HUES48 (cell line): Measurements from ENCODE around the gene CACFD1.

ENCODE experiments used
- H3K27ac ChIP-seq: one replicate; pipeline ENCODE4 v1.7.0; 2013; ENCODE audit warnings: low read depth, low read length, inconsistent platforms
- H3K27me3 ChIP-seq: 2 replicates; pipeline ENCODE4 v1.6.1; 2013; ENCODE audit warnings: mild to moderate bottlenecking, low read length; ENCODE audit not compliant: control insufficient read depth, insufficient read depth
- H3K36me3 ChIP-seq: 2 replicates; pipeline ENCODE4 v1.6.1; 2013; ENCODE audit warnings: low read length; ENCODE audit not compliant: control insufficient read depth, insufficient read depth
- H3K4me1 ChIP-seq: 2 replicates; pipeline ENCODE4 v1.6.1; 2013; ENCODE audit warnings: mild to moderate bottlenecking, low read length; ENCODE audit not compliant: control insufficient read depth, insufficient read depth
- H3K4me3 ChIP-seq: 2 replicates; pipeline ENCODE4 v1.5.1; 2013; ENCODE audit warnings: mild to moderate bottlenecking, low read depth, low read length
- H3K9ac ChIP-seq: 2 replicates; pipeline ENCODE4 v1.6.1; 2013; ENCODE audit warnings: mild to moderate bottlenecking, low read depth, low read length, moderate library complexity
- H3K9me3 ChIP-seq: 2 replicates; pipeline ENCODE4 v1.6.1; 2013; ENCODE audit warnings: low read length; ENCODE audit not compliant: control insufficient read depth, insufficient read depth

CACFD1 gene

DNA sequence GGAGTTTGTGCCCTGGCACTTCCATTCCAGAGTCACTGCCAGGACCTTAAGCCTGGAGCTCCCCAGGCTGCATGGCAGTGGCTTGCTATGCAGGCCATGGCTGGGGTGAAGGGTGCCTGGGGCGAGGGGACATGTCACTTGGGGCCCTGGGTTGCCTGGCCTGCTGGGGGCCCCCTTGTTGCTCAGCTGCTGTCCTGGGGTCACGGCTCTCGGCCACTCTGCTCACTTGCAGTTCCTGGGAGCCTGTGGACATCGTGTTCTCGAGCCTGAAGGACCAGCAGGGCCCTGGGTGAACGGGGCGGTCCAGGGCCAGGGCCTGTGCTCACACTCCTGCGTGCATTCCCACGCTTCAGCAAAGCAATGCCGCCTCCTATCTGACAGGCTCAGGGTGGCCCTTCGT is 33.6 kb downstream of the CACFD1 start:
- Histone ChIP-seq H3K27ac (no peak overlapping the region), H3K27me3 (no peaks in the 10 kb centered on the region)

GRCh38 chr9:133493845-133494540 is 34.2 kb downstream of the CACFD1 start:
- Histone ChIP-seq H3K27ac (no peak overlapping the region), H3K9me3 (no peaks in the 10 kb centered on the region), H3K4me3 (no peak overlapping the region), H3K27me3 (no peaks in the 10 kb centered on the region), H3K9ac (no peak overlapping the region), H3K4me1 (no peaks in the 10 kb centered on the region), H3K36me3 (no peaks in the 10 kb centered on the region)

More for the DNA sequence above, 33.6 kb downstream of the CACFD1 start:
- no peak overlapping the region for H3K4me3 ChIP-seq
- no peaks in the 10 kb centered on the region for H3K36me3 ChIP-seq
- H3K4me1 ChIP-seq: no peaks in the 10 kb centered on the region
- no peak overlapping the region for H3K9ac ChIP-seq
- H3K9me3 ChIP-seq: no peaks in the 10 kb centered on the region

DNA sequence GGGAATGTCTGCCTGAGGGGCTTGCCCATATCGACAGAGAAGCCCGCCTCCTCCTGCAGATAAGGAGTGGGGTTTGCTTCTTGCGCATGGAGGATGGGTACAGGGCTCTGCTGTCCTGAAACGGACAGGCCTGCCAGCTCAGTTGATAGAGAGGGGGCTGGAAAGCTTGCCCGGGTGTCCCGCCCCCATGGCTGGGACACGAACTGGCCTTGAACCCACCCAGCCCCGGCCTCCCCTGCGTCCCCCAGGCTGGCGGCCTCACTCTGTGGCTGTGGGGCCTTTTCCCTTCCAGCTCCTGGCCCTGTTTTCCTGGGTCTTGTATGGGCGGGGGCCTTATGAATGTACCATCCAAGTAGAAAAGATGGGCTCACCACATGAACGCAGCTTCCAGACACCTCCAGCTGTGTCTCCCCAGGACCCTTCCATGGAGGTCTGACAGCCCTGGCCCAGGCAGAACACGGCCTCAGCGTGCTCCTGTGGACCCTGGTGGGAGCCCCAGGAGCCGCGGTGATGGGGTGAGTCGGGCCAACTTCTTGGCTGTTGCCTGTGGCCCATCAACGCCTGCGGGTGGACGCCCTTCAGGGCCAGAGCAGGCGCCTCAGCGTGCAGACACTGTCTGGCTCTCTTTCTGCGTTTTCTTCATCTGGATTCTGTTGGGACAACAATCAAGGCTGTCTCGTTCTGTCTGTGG is 35.0 kb downstream of the CACFD1 start:
- H3K4me1 ChIP-seq: no peaks in the 10 kb centered on the region
- H3K27me3 ChIP-seq: no peaks in the 10 kb centered on the region
- H3K9ac ChIP-seq: no peak overlapping the region

DNA sequence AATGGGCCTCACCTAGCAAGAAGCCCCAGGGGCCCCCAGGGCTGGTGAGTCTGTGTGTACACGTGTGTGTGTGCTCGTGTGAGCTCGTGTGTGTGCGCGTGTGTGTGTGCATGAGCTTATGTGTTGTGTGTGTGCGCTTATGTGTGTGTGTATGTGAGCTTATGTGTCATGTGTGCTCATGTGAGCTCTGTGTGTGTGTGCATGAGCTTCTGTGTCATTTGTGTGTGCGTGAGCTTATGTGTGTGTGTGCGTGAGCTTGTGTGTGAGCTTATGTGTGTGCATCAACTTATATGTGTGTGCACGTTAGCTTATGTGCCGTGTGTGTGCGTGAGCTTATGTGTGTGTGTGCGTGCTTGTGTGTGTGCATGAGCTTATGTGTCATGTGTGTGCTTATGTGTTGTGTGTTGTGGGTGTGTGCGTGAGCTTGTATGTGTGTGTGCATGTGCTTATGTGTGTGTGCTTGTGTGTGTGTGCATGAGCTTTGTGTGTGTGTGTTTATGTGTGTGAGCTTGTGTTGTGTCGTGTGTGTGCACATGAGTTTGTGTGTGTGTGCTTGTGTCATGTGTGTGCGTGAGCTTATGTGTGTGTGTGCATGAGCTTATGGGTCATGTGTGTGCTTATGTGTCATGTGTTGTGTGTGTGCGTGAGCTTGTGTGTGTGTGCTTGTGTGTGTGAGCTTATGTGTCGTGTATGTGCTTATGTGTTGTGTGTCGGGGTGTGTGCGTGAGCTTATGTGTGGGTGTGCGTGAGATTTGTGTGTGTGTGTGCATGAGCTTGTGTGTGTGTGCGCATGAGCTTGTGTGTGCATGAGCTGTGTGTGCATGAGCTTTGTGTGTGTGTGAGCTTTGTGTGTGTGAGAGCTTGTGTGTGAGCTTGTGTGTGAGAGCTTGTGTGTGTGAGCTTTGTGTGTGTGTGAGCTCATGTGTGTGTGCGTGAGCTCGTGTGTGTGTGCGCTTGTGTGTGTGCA is 35.8 kb downstream of the CACFD1 start:
- H3K9ac ChIP-seq: no peak overlapping the region
- no peaks in the 10 kb centered on the region for H3K27me3 ChIP-seq
- H3K4me1 ChIP-seq: no peaks in the 10 kb centered on the region
- no peak overlapping the region for H3K4me3 ChIP-seq
- no peaks in the 10 kb centered on the region for H3K36me3 ChIP-seq
- H3K9me3 ChIP-seq: no peaks in the 10 kb centered on the region
- H3K27ac ChIP-seq: no peak overlapping the region

More for the DNA sequence above, 35.0 kb downstream of the CACFD1 start:
- Histone ChIP-seq H3K27ac (no peak overlapping the region), H3K36me3 (no peaks in the 10 kb centered on the region), H3K4me3 (no peak overlapping the region), H3K9me3 (no peaks in the 10 kb centered on the region)

DNA sequence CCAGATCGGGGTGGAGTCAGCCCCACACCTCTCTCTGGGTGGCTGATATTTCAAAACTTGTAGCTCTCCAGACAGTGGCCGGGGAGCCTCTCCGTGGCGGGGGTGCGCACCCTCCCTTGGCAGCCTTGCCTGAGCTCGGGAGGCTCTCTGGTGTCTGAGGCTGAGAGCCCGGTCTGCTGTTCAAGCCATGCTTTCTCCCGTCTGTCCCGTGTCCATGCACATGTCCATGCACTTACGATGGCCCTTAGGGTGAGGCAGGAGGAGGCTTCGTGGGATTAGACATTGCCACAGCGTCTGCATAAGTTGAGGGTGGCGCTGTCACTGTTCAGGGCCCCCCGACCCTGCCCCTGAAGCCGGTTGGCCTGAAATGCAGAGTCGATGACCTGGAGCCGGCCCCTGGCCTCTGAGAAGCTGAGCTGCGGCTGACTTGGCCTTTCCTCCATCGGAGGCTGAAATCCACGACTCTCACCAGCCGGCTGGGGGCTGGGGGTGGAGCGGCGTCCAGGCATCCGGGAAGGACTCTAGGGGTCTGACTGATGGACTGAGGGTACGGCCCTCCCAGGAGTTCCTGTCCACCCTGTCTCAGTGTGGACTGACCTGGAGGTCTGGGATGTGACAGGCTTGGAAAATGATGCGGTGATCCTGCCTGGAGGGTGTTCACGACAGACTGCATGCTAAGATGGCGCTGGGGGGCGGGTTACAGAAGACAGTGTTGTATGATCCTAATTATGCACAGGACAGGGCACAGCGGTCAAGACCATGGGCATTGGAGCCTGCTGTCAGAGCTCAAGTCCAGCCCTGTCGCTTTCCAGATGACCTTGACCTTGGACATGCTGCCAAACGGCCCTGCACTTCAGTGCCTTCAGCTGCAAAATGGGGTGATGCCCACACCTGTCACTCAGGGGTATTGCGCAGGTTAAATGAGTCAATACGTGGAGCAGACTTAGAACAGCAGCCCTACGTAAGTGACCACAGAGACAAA is 37.4 kb downstream of the CACFD1 start:
- H3K27me3 ChIP-seq: no peaks in the 10 kb centered on the region
- no peak overlapping the region for H3K27ac ChIP-seq
- no peak overlapping the region for H3K9ac ChIP-seq
- H3K4me1 ChIP-seq: no peaks in the 10 kb centered on the region
- peaks cover 3% of the 10 kb centered on the region; the same call in 1 of the 2 replicates for H3K9me3 ChIP-seq
- no peaks in the 10 kb centered on the region for H3K36me3 ChIP-seq
- no peak overlapping the region for H3K4me3 ChIP-seq

DNA sequence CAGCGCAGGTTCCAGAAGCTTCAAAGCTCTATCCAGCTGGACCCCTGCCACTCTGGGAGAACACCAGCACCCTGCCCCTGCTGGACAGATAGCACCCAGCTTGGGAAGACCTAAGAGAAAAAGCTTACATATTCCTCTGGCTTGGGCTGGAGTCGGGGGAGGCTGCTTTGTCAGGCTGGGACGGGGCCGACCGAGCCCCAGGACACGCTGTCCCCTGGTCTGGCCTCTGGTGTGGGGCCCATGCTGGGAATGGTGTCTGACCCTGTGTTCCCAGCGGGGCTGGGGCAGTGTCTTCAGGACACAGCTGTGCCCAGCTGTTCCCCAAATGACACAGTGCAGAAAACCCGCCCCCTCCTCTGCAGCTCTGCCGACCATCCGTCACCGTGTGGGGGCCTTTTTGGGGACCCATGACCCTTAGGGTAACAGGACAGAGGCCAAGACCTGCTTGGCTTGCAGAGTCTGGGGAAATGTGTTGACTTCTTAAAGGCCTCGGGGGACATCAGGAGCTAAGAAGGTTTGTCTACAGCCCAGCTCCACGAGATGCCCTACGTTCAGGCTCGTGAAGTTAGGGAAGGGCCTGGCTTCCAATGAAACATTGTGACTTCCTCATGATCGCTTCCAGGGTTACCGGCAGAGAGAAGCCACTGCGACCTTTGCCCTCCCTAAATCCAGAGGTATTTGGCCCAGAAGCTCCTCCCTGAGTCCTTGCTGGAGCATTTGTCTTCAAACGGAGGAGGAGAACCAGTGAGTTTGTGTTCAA is 39.5 kb downstream of the CACFD1 start:
- H3K9ac ChIP-seq: no peak overlapping the region
- H3K4me1 ChIP-seq: no peaks in the 10 kb centered on the region
- H3K27ac ChIP-seq: no peak overlapping the region
- H3K27me3 ChIP-seq: no peaks in the 10 kb centered on the region
- H3K36me3 ChIP-seq: no peaks in the 10 kb centered on the region
- H3K9me3 ChIP-seq: peaks cover 3% of the 10 kb centered on the region; the same call in 1 of the 2 replicates
- no peak overlapping the region for H3K4me3 ChIP-seq

DNA sequence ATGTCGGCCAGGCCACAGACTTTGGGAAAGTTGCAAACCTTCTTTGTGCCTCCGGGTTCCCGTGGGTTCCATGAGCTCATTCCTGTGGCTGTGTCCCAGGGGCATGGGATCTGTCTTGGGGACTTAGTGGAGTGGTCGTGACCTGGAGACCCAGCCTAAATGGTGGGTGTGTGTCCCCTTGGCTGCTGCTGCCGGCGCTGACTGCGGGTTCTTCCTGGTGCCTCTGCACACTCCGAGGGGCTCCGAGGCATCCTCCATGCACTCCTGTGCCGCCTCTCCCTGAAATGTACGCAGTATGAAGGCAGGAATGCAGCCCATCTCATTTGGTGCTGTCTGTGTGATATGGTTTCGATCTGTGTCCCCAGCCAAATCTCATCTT is 40.1 kb downstream of the CACFD1 start:
- Histone ChIP-seq H3K27ac (no peak overlapping the region), H3K36me3 (no peaks in the 10 kb centered on the region), H3K9ac (no peak overlapping the region), H3K4me1 (no peaks in the 10 kb centered on the region), H3K9me3 (peaks cover 3% of the 10 kb centered on the region; the same call in 1 of the 2 replicates), H3K4me3 (no peak overlapping the region), H3K27me3 (no peaks in the 10 kb centered on the region)

DNA sequence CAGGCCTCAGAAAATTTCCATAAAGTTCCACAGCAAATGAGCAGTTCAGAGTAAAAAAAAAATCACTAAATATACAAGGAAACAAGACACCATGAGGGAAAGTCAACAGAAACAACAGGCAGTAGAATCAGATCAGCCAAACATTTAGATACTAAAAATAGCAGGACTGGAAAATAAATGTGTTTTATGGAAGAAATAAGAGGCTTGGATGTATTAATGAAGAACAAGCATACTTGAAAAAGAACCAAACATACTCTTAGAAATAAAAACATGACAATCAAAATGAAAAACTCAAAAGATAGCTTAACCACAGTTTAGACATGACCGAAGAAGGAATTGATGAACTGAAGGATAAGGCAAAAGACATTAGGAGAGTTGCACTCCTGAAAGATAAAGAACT is 42.3 kb downstream of the CACFD1 start:
- Histone ChIP-seq H3K27ac (no peak overlapping the region), H3K27me3 (no peaks in the 10 kb centered on the region), H3K36me3 (no peaks in the 10 kb centered on the region), H3K4me3 (no peak overlapping the region), H3K4me1 (no peaks in the 10 kb centered on the region), H3K9ac (no peak overlapping the region), H3K9me3 (peaks cover 3% of the 10 kb centered on the region; the same call in 1 of the 2 replicates)

GRCh38 chr9:133505186-133505830 is 45.5 kb downstream of the CACFD1 start:
- Histone ChIP-seq H3K4me1 (peaks cover 12% of the 10 kb centered on the region), H3K27me3 (no peaks in the 10 kb centered on the region), H3K9ac (no peak overlapping the region), H3K9me3 (peaks cover 3% of the 10 kb centered on the region; the same call in 1 of the 2 replicates), H3K36me3 (no peaks in the 10 kb centered on the region), H3K27ac (no peak overlapping the region), H3K4me3 (no peak overlapping the region)
